ENCODE data around the gene ICAM5.
"Not testable (repeated sequence)": the region's sequence is repeated elsewhere in the genome, so short reads cannot be mapped to it uniquely, and the experiment has no call there.

Gene ICAM5

GRCh38 chr19:10270616-10271394 is 18.9 kb upstream of the ICAM5 start, which contains the start of gene ICAM1:
Gene ICAM1 (plus strand): TSS chr19:10271120. CDS start chr19:10271160, 40 bp downstream.
- peak; percentile 82 to 88 for DNase-seq

DNA sequence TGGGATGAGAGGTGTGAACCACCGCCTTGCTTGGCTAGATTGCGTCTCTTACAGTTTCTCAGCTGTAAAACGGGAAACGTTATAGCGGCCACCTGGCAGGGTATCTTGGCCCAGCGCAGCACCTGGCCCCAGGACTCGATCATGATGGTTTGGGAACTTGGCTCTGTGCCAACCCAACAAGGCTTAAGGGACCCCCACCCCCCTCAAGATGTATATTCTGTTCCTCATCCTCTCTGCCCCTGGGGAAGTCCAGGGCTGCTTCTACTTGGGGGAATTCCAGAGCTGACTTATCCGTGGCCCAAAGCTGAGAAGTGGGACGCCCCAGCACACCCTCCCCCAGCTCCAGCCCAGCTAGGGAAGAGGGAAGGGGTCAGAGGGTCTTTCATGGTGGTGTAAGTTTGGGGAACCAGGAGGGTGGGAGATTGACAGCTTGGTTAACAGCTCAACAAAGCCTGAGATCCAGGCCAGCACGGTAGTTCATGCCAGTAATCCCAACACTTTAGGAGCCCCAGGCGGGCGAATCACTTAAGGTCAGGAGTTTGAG is 18.1 kb upstream of the ICAM5 start:
- peak; percentile 68 to 80 for DNase-seq

DNA sequence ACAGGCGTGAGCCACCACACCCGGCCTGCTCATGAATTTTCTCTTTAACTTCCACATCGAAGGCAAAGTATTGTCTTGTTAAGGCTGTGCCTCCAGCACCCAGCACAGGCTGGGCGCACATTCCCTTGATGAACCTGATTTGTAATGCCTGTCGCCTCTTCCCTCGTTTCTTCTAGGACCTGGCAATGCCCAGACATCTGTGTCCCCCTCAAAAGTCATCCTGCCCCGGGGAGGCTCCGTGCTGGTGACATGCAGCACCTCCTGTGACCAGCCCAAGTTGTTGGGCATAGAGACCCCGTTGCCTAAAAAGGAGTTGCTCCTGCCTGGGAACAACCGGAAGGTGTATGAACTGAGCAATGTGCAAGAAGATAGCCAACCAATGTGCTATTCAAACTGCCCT is 15.2 kb upstream of the ICAM5 start:
- DNase-seq: no peak

DNA sequence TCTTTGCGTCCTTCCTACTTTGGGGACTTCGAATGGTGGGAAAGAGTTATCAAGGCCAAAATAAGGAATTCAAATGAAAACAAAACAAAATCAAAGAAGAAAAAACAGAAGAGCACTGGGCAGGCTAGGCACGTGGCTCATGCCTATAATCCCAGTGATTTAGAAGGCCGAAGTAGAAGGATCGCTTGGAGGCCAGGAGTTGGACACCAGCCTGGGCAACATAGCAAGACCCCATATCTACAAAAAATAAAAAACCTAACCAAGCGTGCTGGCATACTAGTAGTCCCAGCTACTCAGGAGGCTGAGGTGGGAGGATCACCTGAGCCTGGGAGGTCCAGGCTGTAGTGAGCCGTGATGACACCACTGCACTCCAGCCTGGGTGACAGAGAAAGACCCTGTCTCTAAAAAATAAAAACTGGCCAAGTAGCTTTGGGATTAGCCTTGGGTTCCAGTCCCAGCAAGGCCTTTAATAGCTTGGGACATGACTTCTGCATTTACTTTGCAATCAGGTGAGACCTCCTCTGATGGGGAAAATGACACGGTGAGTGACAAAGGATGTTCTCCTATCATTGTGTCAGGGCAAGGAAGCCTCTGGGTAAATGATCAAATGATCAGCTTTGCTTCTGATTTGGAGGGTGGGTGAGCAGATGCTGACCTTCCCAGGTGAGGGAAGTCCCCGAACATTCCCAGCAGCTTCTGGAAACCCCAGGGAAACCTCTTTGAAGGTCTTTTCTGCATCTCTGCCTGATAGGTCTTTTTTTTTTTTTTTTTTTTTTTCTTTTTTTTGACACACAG is 11.8 kb upstream of the ICAM5 start:
- DNase-seq: no peak

- DNase-seq: no peak
Measured at GRCh38 chr19:10278935-10279334, 10.8 kb upstream of the ICAM5 start.

DNA sequence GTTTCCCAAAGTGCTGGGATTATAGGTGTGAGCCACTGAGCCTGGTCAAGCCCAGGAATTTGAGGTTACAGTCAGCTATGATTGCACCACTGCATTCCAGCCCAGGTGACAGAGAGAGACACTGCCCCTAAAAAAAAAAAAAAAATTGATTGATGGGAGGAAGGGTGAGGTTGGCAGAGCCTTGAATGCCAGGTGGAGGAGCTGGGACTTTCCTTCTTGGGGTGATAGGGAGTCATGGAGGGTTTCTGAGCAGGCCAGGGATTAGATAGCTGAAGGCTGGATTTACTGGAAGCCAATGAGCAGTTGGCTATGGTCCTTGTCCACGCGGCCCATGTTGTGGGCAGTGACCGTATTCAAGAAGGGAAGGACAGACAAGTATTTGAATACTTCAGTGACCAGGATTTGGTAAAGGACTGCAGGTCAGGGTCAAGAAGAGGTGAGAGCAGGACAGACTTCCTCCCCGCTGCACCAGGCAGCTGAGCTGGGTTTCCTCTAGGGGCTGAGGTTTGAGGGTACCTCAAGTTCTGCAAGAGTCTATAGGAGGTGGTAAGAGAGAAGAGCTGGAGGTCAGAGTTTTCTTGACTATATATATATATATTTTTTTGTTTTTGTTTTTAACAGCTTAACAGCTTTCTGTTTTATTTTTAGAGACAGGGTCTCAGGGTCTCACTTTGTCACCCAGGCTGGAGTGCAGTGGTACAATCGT is 9.9 kb upstream of the ICAM5 start:
- DNase-seq: no peak

GRCh38 chr19:10282043-10282442 is 7.7 kb upstream of the ICAM5 start:
- not testable (repeated sequence) for DNase-seq

DNA sequence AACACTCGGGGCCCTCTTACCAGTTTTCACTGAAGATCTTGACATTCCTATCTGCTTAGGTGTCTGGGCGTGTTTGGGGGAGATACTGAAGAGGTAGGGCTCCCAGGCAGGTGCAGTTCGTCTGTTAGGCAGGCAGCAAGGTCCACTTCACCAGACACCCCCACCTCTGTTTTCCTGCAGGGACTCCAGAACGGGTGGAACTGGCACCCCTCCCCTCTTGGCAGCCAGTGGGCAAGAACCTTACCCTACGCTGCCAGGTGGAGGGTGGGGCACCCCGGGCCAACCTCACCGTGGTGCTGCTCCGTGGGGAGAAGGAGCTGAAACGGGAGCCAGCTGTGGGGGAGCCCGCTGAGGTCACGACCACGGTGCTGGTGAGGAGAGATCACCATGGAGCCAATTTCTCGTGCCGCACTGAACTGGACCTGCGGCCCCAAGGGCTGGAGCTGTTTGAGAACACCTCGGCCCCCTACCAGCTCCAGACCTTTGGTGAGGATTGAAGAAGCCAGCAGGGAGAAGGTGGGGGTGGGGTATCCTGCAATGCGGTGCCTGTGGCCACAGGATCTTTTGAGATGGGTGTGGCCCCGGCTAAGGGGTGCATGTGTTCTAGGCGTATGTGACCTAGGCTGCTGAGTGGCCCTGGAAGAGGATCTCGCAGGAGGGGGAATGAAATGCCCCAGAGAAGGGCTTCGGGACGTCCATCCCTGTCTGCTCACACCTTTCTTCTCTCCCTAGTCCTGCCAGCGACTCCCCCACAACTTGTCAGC is 6.3 kb upstream of the ICAM5 start:
- no peak for DNase-seq

GRCh38 chr19:10284065-10284959 is 5.4 kb upstream of the ICAM5 start:
- no peak for DNase-seq

DNA sequence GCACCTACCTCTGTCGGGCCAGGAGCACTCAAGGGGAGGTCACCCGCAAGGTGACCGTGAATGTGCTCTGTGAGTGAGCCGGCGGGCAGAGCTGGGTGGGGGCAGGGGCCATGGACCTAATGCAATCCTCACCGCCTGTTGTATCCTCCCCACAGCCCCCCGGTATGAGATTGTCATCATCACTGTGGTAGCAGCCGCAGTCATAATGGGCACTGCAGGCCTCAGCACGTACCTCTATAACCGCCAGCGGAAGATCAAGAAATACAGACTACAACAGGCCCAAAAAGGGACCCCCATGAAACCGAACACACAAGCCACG is 4.8 kb upstream of the ICAM5 start:
- DNase-seq: no peak

GRCh38 chr19:10285393-10285792 is 4.4 kb upstream of the ICAM5 start:
- DNase-seq: no peak

DNA sequence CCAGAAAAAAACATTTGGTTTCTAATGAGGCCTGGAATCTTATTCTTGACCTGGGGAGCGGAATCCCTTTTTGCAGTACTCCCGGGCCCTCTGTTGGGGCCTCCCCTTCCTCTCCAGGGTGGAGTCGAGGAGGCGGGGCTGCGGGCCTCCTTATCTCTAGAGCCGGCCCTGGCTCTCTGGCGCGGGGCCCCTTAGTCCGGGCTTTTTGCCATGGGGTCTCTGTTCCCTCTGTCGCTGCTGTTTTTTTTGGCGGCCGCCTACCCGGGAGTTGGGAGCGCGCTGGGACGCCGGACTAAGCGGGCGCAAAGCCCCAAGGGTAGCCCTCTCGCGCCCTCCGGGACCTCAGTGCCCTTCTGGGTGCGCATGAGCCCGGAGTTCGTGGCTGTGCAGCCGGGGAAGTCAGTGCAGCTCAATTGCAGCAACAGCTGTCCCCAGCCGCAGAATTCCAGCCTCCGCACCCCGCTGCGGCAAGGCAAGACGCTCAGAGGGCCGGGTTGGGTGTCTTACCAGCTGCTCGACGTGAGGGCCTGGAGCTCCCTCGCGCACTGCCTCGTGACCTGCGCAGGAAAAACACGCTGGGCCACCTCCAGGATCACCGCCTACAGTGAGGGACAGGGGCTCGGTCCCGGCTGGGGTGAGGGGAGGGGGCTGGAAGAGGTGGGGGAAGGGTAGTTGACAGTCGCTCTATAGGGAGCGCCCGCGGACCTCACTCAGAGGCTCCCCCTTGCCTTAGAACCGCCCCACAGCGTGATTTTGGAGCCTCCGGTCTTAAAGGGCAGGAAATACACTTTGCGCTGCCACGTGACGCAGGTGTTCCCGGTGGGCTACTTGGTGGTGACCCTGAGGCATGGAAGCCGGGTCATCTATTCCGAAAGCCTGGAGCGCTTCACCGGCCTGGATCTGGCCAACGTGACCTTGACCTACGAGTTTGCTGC is 2.7 kb upstream of the ICAM5 start, which contains the start of gene ICAM4:
TSS of gene ICAM4 (plus strand) at position 153 of the 935 bp plus-strand sequence. CDS start at position 211, 58 bp downstream.
- peak; percentile 45 to 47 for DNase-seq

GRCh38 chr19:10288662-10289166 is 1.0 kb upstream of the ICAM5 start:
- peak; percentile 42 to 48 for DNase-seq

GRCh38 chr19:10289167-10289835 is 451 bp upstream of the ICAM5 start:
- DNase-seq: peak; percentile 66

DNA sequence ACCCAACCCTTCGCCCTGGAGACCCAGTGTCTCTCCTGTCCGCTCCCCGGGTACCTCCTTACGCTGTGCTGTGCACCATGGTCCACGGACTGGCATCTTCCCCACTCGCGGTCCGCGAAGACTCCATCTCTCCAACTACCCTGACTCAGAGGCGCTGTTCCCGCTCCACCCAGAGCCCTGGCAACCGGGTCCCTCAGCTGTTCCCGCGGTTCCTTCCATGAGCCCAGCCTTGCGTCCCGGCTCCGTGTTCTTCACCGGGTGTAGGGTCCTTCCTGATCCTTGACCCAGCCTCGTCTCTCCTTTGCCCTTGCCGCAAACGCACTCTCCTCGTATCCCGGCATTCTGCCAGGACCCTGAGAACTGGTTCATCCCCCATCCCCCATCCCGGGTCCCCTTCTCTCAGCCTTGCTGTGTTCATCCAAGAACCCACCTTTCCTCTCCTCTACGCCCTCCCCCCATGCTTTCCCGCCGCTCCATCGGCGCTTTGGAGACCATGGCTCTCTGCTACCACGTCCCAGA is 664 bp downstream of the ICAM5 start:
- DNase-seq: no peak

DNA sequence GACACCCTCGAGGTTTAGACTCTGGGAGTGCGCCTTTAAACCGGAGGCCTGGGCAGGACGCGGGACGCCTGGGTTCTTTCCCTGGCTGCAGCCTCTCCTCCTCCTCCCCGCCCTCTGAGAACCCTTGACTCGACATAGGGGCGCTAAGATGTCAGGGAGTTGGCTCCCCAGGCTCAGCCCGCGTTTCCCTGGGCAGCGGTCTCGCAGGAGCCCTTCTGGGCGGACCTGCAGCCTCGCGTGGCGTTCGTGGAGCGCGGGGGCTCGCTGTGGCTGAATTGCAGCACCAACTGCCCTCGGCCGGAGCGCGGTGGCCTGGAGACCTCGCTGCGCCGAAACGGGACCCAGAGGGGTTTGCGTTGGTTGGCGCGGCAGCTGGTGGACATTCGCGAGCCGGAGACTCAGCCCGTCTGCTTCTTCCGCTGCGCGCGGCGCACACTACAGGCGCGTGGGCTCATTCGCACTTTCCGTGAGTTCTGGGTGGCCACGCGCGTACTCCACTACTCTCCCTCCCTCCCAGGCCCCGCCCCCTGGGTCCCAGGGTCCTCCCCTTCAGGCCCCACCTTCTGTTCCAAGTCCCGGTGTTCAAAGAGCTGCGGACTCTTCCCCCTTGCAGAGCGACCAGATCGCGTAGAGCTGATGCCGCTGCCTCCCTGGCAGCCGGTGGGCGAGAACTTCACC is 1.3 kb downstream of the ICAM5 start:
- DNase-seq: peak; percentile 62 to 69

DNA sequence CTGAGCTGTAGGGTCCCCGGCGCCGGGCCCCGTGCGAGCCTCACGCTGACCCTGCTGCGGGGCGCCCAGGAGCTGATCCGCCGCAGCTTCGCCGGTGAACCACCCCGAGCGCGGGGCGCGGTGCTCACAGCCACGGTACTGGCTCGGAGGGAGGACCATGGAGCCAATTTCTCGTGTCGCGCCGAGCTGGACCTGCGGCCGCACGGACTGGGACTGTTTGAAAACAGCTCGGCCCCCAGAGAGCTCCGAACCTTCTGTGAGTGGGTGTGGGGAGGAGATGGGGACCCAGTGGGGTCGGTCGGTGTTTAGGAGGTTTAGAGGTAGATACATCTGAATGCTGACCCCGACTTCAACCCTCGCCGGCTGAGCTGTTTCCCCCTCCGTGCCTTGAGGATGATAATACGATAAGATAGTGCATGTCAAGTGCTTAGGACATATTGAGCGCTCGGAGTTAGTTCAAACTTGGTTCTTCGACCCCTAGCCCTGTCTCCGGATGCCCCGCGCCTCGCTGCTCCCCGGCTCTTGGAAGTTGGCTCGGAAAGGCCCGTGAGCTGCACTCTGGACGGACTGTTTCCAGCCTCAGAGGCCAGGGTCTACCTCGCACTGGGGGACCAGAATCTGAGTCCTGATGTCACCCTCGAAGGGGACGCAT is 1.9 kb downstream of the ICAM5 start:
- DNase-seq: no peak
